Stimulated activated CD8-positive, alpha-beta memory T cell treated with anti-CD3 and anti-CD28 coated beads, Interleukin-4, amount 100 ng/mL, for 4 hours (primary cell): Measurements from ENCODE around the gene MEGF10.

ENCODE experiments used
- DNase-seq, 2 donors: peaks; one replicate each; pipeline ENCODE4 v3.0.0-alpha.2; 2020; ENCODE audit warnings: low read depth in 2 of 2, low spot score in 1 of 2

The MEGF10 gene

DNA sequence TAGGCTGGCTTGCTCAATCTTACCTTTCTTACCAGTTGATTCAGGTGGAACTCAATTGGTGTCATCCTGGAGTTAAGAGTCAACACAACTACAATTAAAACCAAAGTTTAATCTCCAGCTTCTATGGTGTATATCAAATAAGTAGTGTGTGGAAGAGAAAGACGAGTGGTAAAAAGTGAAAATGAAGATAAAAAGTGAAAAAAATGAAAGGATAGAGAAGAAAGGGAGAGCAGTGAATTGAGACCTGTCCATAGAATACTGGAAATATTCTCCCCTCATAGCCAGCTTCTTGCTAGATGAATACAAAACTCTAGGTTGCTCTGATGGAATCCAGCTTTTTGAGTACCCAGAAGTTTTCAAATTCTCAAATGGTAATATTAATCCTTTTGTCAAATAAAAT is 76.4 kb downstream of the MEGF10 start:
- DNase-seq: no peak

GRCh38 chr5:127367946-127368465 is 77.4 kb downstream of the MEGF10 start:
- DNase-seq: no peak

- DNase-seq: no peak
Observed at GRCh38 chr5:127369796-127370195, 79.2 kb downstream of the MEGF10 start.

GRCh38 chr5:127370631-127371030 is 80.0 kb downstream of the MEGF10 start:
- DNase-seq: no peak

- no peak for DNase-seq
Observed at GRCh38 chr5:127373858-127374491, 83.4 kb downstream of the MEGF10 start.

- DNase-seq: no peak
Observed at GRCh38 chr5:127375124-127375523, 84.5 kb downstream of the MEGF10 start.

GRCh38 chr5:127375544-127376091 is 85.0 kb downstream of the MEGF10 start:
- DNase-seq: no peak

DNA sequence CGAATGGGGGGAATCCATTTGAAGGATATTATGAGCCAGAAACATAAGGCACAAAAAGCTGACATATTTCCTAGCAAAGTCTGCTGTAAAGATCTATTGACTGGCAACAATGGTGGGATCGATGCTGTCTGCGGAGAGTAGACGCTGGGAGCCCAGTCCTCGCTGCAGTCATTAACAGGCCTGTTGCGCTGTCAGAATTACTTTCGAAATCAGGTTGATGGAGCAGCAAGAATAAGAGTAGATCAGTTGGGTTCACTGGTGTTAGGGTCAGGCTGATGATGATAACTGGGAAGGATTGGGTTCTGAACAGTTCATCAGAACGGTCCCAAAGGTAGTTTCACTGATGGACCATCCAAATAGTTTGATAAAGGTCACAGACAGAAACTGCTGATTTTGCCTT is 87.1 kb downstream of the MEGF10 start:
- no peak for DNase-seq

DNA sequence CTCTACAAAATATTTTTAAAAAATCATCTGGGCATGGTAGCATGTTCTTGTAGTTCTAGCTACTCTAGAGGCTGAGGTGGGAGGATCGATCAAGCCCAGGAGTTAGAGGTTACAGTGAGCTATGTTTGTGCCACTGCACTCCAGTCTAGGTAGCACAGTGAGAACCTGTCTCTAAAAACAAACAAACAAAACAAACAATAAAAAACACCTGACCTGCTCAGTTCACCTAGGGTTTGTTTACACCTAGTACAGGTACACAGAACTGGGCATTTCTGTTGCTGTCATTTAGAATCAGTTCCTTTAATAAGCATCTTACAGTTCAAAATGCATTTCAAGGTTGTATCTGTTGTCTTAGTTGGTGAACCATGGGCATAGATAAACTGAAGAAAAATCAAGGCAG is 95.3 kb downstream of the MEGF10 start:
- no peak for DNase-seq

DNA sequence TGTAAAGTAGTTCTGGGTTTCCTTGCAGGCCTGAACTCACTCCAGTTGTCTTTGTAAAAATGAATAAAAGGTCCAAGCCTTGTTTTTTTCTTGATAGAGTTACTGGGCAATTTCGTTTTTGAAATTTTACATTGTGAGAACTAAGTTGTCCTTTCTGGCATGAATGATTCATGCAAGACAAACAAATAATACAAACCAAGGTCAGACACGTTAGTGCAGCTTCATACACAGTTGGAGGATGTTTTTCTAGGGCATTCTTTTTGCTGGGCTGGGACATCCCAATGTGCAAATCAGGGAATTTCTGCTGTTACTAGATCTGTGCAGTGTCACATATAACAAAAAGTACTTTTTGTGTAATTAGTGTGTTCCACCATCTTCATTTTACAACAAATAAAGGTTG is 96.0 kb downstream of the MEGF10 start:
- DNase-seq: no peak

GRCh38 chr5:127389601-127390000 is 99.0 kb downstream of the MEGF10 start:
- DNase-seq: no peak

DNA sequence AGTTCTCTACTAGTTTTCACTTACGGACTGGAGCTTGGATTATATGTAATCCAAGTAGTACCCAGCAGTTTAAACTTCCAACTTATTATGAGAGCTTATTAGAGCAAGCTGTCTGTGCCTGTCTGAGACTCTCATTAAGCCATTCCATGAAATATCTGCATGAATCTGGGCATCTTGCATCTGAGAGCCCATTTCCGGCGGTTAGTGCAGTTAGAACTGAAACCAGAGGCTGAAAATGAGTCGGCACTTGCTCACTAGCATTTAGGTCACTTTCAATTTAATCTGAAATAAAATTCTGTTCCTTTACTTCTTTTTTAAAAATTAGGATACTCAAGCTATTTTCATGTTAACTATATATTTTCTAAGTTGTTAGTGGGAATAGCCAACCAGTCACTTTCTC is 102.2 kb downstream of the MEGF10 start:
- DNase-seq: no peak

- DNase-seq: no peak
Observed at GRCh38 chr5:127396490-127397155, 106.0 kb downstream of the MEGF10 start.

DNA sequence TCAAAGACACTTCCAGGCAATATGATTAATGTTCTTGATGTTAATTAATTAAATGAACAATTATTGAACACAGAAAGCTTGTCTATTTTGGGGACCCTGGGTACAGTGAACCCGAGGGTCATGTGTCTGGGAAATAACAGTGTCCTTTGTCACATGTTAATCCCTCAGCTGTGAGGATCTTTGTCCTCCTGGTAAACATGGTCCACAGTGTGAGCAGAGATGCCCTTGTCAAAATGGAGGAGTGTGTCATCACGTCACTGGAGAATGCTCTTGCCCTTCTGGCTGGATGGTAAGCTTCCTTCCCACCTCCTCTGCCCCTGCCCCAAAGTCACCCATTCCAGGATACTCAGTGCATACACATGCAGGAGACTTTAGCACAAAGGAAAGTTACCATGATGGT is 107.9 kb downstream of the MEGF10 start:
- no peak for DNase-seq

DNA sequence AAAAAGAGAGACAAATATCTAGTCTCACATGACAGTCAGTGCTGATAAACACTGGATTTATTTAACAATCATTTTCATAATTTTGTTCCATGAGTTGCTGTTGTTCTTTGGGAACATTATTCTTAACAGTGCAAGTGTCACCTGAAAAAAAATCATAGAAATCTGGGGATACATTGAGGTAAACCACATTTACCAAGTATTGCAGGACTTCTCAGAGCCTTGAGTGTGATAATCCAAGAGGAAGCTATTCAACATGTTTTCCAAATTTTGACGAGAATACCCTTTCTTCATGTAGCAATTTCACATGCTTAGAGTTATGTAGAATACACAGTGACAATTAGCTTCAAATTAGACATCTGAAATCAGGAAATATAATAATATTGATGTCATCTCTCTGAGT is 108.5 kb downstream of the MEGF10 start:
- DNase-seq: no peak

- no peak for DNase-seq
Observed at GRCh38 chr5:127400539-127400938, 109.9 kb downstream of the MEGF10 start.

- DNase-seq: no peak
Observed at GRCh38 chr5:127400946-127401670, 110.5 kb downstream of the MEGF10 start.

- no peak for DNase-seq
Observed at GRCh38 chr5:127402361-127402760, 111.8 kb downstream of the MEGF10 start.

DNA sequence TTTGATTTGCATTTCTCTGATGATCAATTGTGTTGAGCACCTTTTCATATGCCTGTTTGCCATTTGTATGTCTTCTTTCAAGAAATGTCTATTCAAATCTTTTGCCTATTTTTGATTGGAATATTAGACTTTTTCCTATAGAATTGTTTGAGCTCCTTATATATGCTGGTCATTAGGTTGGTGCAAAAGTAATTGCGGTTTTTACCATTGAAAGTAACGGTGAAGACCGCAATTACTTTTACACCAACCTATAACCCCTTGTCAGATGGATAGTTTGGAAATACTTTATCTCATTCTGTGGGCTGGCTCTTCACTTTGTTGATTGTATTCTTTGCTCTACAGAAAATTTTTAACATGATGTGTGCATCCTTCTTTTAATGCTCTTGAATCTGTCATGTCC is 113.6 kb downstream of the MEGF10 start:
- DNase-seq: no peak

GRCh38 chr5:127406326-127407121 is 115.9 kb downstream of the MEGF10 start:
- no peak for DNase-seq

DNA sequence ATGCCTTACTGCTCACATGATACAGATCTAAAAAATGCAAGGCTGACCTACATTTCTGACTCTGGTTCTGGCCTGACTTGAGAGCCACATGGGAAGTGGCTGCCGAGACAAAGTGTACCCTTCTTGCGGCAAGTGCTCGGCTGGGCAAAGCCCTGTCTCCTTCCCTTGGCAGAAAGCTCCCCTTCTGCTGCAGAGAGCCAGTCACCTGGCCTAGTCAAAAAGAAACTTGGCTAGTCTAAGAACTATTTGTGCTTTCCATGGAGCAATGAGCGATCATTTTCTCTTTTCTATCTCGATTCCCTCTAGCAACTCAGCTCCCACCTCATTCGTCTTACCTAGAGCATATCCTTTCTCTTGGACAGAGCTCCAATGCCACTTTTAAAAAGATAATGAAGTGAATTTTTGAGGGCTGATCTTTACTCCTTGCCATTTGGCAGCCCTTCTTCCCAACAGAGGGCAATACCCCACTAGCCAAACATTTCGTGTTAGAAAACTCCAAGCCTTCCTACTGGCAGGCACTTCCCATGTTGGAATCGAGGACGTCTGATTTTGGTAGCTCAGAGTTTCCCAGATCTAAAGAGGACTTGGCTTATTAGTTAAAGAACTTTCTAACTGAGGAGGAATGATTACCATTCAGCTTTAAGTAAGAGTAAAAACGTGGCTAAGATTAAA is 118.8 kb downstream of the MEGF10 start:
- DNase-seq: no peak
